GM18909 (cell line): ENCODE data around the gene ZRANB1.

Experiments
- ATAC-seq: cut with Tn5 transposase; IDR thresholded peaks from one replicate; pipeline ENCODE4 v1.9.1; 2021; ENCODE audit warnings: mild to moderate bottlenecking; ENCODE audit not compliant: unreplicated experiment, poor library complexity

Gene ZRANB1

DNA sequence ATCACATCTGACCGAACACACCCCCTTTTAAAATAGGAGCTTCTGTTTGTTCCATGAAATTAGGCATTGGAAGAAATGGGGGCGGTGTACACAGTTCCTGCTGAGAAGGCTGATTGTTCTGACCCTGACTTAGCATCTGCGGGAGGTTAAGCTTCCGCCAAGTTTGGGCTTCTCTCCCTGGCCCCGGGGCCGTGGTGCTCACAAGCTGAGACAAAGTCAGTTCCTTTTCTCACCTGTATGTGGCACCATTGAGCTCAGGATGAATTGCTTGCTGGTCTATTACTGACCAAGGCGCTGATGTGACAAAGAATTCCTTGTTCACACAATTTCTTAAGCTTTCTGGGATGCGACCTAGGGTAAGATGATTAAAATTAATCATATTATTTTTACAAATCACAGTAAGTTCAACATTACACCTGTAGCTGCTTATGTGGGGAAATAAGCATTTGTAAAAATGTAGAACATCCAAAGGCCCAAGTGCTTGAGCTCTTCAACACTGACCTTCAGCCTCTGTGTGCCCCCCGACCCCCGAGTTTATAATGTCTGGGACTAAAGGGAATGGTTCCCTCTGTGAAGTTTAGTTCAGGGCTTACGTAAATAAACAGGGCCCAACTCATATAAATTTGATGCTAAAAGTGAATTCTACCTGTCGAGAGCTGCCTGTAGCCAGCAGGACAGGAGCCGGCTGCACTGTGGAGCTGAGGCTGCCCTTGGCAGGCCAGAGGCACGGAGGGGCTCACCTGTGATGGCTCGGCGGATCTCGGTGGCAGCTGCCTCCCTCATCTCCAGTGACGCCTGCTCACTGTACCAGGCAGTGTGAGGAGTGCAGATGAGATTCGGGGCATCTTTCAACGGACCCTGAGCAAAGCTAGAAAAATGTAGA, 50.8 kb downstream of the ZRANB1 start:
- ATAC-seq, result no peak

DNA sequence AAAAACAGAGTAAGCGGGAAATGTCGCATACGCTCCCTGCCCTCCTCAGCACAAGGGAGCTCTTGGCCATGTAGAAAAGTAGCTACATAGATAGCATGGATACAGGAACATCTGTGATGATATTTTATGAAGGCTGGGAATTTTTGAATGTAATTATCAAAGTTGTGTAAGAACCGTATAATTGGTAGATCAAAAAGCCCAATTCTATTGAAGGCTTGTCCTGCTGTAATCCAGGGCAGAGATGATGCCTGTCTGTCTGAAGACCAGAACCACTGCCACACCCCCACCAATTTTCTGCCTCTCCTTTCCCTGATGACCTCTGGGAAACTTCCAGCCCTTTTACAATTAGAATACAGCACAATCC, 51.4 kb downstream of the ZRANB1 start:
- ATAC-seq, result no peak

DNA sequence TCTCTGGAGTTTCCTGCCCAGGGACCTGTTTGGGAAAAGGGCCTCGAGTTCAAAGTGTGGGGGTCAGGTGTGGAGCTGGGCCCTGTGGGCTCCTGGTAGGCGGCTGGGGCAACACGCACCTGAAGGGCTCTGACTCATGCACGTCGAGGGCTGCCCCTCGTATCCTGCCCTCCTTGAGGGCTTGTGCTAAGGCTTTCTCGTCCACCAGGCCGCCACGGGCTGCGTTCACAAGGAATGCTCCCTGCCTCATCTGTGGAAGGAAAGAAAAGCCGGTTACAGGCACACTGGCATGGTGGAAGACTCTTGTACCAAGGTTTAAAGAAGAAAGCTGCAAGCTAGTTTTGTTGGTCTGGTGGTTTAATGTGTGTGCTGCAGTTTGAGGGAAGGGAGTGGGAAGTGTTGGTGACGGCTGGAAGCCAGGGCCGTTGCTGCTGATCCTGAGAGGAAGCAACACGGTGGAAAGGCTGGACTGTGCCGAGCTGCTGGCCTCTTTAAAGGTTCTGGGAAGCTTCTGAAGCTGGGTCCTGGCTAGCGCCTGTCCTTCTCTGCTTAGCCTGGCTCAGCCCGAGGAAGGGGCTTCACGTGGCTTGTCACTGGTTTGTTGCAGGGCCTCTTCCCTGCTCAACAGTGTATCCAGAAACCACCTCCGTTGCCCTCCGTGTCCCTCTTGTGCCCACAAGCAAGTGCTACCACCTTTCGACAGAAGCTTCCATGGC, 52.0 kb downstream of the ZRANB1 start:
- ATAC-seq, result no peak

DNA sequence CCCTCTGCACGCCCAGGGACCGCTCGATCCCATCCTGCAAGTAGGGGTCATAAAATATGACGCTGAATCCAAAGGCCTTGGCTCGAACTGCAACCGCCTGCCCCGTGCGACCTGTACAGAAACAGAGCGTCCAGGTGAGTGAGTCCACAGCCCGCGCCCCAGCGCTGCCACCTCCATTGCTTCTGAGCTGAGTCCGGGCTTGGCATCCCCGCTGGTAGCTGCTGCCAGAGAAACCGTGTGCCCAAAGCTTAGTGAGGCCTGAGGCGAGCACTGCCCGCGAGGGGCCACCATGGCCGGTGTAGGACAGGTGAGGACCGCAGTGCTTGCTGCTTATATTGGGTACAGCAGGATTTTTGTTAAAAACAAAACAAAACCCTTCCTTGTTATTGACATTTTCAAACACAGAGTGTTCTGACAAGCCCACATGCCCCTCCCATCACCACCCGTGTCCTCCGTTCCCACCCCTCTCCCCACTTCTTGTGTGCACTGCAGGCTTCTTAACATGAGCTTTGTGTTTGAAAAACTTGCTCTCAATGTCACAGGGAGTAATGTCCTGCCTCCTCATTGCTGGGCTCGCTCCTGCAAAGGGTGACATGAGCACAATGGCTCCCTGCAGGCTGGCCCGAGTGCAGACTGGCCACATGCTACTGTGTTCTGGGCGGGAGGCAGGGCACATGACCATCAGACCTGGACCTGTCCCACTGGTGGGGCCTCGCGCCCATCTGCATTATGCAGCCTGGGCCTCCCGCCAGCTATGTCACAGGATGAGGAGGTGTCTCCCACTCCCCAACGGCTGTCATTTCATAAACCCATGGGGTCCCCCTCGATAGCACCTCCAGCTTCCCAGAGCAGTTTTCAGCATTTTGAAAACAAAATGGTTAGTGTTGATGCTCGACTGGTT, 52.9 kb downstream of the ZRANB1 start:
- no peak for ATAC-seq

DNA sequence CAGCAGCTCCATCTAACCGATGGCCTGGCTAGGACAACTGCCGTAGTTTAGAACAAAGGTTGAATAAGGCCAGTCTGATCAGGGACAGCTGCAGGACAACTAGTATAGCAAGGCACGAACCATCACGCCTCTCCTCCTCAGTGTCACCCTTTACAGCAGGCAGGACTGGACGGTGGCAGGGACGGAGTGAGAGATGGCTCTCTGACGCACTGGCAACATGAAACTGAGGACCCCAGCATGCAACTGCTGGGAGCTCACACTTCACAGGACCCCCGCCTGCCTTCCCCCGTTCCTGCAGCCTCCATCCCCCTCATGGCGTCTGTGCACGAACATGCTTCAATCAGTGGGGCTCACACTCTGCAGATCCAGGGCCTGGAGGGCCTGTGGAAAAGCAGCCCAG, 53.7 kb downstream of the ZRANB1 start:
- ATAC-seq, result no peak

DNA sequence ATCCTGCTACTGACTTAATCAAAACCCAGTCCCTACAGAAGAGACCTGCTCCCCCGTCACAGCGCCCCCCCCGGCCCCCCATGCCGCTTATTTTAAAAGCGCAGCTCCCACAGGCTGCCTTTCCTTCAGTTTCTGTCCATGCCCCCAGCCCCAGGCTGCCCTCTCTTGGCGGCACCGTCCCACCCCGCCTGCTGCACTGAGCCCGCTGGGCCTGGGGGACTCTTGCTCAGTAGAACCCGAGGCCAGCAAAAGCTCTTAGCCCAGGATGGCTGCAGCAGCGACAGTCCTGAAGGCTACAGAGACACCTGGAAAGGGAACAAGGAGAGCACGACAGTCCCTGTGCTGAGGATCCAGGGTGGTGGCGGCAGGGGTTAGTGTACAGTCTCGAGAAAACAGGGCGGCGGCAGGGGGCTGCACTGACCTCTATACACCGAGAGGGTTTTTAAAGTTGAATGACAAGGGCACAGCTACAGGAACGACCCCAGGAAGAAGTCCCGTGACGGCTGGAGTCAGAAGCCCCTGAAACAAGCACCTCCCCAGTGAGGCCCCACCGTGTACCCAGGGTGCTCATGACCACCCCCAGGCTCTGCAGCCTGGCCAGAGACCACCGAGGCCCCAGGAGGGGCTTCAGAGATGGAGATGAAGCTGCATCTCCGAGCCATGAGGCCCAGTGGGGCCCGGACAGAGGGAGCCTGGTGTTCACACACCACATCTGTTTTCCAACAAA, 54.4 kb downstream of the ZRANB1 start:
- no peak for ATAC-seq

DNA sequence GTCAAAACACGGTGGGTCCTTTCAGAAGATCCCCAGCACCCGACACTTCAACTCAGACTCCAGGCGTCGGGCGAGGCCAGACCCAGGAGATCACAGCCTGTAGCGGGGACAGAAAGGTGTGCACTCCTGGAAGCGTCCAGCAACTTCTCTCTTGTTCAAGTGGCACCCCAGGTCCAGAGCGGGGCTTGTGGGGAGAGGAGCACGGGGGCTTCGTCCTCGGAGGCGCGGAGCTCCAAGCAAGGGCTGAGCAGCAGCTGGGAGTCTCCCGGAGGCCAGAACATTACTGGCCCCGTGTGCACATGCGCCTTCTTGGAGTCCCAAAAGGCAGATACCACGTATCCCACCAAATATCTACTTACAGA, 54.9 kb downstream of the ZRANB1 start:
- ATAC-seq, result no peak

DNA sequence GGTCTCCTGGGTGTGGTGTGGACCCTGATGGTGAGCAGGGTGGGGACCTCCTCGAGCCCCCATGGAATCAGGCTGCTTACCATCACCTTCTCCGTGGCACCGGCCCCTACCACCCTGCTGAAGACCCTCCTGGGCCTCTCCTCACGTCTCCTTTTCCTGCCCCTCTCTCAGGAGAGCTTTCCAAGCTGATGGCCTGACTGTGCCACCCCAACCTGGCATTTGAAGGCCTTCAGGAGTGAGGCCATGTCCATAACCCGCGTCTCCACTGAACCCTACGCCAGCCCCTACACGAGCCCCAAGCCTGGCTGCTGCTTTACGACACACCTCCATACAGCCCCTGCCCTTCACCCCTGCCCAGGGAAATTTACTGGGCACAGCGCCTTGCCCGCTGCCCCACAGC, 55.4 kb downstream of the ZRANB1 start:
- ATAC-seq, result no peak

DNA sequence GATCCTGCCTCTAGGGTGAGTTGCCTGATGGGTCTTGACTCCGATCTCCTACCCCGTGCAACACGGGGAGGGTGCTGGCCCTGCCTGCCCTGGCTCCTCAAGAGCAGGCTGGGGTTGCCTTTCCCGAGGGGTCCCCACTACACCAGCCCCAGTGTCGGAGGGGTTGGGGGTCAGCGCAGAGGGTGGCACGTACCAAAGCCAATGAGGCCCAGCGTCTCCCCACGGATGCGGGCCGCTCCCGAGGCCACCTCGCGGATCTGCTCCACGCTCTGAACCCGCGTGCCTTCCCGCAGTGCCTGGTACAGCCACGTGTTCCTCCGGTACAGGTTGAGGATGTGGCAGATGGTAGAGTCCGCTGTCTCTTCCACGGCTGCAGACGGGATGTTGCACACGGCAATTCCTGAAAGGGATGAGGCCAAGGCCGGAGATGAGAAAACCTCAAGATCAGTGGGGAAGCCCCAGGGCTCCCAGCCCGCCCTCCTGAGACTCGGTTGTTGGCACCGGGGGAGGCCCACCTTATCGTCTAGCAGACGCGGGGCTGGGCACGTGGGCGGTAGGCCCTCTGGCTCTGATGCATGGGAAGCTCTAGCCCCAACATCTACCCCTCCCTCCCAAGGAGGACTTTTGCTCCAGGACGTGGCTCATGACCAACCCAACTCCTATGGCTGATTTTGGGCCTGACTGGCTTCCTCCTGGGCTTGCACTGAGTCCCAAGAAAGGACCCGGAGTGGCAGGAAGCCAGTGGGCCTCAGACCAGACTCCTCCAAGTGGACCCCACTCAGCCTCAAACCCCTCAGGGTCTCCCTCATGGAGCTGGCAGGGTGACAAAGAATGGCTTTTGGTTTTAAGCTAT, 56.1 kb downstream of the ZRANB1 start:
- ATAC-seq, result no peak

DNA sequence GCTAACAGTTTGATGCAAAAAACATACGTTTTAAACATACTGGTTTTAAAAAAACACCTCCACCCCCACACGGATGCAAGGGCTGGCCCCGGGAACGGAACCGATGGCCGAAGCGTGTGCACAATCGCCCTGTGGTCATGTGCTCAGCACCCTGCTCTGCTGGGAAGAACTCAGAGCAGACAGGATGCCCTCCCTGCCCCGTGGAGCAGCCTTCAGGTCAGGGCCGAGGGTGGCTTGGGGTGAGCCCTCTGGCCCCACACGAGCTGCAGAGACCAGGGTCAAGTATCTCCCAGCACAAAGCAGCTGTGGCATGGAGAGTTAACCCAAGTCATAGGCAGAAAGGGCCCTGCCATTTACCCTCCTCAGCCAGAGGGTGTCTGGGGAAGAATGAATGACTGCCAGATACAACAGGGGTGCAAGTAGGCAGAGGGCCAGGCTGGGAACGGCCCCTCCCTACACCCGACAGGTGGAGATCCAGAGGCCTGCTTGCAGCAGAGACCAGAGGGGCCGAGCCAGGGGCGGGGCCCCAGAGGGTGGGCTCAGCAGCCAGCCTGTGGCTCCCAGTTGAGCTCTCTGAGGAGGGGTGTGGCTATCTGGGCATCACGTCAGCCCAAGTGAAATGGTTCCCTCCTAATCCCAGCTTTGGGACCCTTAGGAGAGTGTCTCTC, 56.8 kb downstream of the ZRANB1 start:
- no peak for ATAC-seq

DNA sequence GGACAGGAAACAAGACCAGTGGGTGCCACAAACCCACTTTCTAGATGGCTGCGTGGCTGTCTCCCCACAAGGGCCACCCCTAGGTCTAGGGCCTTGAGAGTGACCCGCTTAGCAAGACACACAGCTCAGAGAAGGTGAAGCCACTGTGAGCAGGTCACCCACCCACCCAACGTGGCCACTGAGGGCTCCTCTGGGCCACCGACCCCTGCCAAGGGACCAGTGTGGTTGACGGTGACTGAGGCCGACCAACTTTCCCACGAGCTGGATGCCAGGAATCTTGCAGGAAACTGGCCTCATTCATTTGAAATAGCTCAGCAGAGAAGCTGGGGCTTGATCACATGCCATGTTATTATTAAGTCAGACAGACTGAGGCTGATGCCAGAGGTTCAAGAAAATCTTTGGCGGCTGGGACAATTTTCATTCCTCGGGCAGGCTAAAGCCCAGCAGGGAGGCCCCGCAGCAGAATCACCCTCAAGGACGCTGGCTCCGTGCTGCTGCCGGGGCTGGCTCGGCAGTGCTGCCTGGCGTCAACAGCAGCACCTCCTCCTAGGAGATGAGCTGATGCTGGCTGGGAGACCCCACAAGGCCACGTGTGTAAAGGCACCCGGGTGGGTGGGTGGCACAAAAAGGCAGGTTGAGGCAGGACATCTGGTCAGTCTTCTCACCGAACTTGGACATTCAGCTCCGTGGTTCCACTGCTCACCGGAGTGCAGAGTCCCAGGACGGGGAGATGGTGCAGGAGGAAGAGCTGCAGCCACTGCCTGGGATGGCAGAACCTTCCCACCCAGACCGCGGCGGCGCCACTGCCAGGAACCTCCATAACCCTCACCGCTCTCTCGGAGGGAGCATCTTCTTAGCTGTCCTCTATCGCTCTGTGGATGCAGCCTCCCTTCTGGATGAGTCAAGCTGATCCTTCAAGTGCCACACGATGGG, 57.8 kb downstream of the ZRANB1 start:
- no peak for ATAC-seq

DNA sequence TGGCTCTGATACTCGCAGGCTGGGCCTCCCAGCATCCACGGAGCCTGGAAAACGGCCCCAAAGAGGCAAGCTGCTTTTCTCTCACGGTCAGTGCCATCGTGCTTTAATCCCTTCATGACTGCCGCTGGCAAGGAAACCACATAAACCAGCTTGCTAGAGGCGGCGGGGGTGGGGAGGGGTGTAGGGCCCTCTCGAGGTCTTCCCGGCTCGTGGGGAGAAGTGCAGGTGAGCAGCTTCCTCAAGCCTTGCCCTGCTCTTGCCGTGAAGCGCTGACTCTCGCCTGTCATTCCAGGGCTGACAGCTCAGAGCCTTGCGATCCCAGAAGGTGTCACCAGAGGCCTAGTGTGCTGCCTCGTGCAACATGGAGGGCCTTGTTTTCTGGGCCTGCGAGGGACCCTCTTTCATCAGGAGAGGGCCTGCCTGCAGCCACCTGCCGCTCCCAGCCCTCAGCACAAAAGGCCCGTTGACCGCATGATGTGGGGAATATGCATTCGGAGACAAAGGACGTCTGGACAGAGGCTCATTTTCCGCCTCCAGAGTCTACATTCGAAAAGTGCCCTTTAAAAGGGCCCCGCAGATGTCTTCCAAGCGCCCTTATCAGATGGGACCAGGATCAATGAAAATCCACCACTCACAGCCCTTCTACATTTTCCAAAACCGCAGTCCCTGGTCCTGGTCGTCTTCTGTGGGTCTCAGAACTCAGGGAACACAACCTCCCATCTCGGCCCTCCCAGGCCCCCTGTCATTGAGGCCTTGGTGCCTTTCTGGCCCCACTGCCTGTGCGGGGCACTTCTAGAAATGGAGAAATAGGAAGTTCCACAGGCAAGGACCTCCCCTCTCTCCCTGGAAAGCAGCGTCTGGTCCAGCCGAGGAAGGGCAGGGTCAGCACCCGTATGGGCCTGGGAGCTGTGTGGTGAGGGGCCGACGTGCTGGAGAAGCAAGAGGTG, 58.7 kb downstream of the ZRANB1 start:
- ATAC-seq, result no peak

DNA sequence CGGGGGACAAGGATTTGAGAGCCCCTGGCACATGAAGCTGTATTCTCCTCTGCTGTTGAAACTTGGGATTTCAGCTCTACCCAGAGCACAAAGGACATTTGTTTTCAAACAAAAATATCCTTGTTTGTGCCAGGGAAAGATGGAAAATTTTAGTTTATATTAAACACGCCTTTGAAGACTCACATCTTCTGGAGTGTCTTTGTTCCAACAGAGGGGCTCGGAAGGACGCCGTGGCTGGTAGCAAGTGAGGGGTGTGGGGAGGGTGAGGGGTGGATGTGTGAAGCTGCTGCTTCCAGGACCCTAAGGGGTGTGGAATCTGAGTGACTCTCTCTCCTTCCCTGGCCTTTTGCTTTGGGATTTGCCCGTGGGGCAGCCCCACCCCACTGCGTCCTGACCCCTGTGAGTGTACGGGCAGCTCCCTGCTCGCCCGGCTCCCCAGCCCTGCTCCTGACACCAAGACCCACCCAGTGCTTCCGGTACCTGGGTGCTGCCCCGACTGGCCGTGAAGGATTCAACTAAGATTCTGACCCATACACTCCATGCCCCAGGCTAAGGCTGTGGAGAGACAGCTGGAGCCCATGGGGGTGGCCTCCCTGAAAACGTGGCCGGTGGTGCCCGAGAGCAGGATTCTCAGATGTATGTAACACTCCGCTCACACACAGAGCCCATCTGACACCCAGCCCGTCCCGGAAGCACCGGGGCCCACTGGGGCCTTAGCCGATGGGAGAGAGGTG, 59.6 kb downstream of the ZRANB1 start:
- no peak for ATAC-seq

DNA sequence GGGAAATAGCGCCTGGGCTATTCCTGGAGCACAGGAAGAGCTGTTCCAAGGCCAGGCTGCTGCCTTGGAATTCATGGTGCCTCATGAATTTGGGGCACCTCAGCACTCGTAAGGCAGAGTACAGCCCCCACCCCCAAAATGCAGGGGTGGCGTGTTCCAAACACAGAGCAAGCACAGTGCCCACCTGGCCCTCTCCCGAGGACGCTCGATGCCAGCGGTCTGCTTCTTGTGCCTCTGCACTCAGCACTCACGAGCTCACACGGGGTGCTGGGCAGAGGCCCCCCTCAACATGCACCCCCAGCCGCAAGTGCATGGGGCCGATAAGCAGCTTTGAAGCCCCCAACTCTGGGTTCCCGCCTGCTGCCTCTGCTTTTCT, 60.1 kb downstream of the ZRANB1 start:
- no peak for ATAC-seq

DNA sequence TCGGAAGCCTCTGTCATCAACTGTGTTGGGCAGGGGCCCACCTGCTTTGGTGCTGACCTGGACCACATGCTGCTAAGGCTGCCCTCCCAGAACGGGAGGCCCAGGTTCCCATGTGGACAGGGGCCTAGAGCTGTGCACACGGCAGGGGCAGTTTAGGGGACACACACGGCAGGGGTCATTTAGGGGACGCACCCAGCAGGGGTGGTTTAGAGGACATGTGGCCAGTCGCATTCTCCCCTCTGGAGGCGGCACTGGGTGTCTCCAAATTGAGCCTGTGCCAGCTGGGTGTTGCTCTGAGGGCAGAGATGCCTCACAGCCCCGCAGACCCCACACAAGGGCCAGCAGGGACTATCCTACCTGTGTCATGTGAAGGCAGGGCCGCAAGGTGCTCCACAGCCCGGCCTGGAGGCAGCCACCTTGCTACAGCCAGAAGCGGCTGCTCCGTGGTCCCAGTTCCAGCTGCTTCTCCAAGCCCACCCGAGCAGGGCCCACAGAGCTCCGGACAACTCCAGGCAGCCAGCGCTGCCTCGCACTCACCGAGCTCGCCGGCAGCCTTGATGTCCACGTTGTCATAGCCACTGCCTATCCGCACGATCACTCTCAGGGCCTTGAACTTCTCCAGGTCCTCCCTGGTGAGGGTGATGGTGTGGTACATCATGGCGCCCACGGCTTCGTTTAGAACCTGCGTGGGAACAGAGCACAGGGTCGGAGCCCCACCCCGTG, 60.7 kb downstream of the ZRANB1 start:
- ATAC-seq, result no peak
